T-helper 2 cell treated with Interferon-gamma antibody and Interleukin-4, amounts not matched to agents 100 ng/mL and 5 ng/mL, for 36 hours (primary cell): Measurements from ENCODE around the gene FOXP2. TPM values are rescaled to one million over a fixed set of nuclear protein-coding genes. Genes with fewer than 3 reads are reported as not detected.
"Not testable (repeated sequence)": the region's sequence is repeated elsewhere in the genome, so short reads cannot be mapped to it uniquely, and the experiment has no call there.

Source experiments
- intact Hi-C: fragments of 100-400 bp; cut with micrococcal nuclease; formaldehyde crosslinking; loops from one replicate; pipeline ENCODE4 v1.15.1; 2023
- total RNA-seq: library from RNA; stranded (reverse); gene quantifications from 2 replicates; pipeline ENCODE4 v1.2.3, GENCODE V29; 2022

FOXP2 gene
- total RNA-seq, 1 donor from 2014 or later = not detected

DNA sequence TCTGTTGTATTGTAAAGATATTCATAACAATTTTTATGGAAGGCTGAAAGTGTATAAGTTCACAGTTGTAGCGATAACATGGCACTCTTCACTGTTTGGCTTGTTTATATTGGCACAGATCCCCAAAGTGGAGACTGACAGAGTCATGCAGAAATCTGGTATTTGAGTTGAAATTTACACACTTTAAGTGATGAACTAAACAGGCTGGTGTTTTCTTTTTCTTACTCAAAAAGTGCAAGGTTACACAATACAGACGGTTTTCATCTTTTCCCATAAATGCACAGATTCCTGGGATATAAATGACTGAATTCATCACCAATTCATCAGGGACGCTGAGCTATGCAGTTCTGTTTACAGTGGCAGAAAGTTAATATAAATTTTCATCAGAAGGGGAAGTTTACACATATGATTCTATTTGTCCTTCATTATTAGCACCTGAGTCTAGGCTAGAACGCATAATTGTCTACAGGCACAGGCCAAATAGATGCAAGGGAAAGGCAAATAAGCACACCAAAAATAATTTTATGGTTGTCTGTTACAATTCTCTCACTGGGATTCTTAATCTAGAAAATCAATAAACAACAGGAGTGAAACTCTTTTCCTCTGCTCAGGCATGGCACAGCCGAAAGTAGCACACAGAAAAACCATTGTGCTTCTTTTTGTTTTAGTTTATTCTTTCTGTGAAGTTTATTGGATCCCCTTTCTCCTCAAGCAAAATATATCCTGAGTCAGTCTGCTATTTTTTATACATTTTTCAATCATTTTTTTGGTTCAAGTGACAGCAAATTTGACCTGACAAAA, 88.0 kb downstream of the FOXP2 start:
- intact Hi-C loops = no loop called here

DNA sequence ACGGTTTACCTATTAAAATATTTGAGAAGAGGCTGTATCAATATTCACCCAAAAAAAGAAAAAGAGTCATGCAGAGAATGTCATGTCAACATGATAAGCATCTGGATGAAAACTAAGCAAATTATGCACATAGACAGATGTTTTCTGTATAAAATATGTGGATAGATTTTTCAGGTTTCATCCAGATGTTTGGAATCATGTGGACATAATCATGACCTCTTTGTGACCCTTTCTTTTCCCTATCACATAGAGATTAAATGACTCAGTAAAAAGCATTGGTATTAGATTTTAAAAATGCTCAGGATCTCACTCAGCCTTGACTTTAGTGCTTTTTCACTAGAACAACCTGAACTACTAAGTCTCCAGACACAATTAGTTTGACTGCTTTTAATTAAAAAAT, 90.0 kb downstream of the FOXP2 start:
- intact Hi-C loops = no loop called here

DNA sequence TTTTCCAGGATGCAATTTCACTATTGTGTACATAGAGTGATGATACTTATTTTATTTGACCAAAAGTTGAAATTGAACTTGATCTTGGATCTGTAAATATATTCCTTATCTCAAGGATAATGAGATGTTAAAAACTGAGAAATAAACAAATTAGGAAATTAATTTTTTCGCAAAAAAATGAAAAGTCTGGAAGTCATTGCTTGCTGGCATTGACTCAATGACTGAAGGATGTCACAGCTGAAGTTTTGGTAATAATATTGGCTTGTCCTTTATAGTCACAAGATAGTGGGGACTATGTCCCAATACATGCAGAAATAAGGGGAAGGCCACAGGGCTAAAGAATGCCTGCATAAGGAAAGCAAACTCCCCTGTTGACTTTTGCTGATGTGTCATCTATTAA, 92.8 kb downstream of the FOXP2 start:
- intact Hi-C loops = no loop called here

DNA sequence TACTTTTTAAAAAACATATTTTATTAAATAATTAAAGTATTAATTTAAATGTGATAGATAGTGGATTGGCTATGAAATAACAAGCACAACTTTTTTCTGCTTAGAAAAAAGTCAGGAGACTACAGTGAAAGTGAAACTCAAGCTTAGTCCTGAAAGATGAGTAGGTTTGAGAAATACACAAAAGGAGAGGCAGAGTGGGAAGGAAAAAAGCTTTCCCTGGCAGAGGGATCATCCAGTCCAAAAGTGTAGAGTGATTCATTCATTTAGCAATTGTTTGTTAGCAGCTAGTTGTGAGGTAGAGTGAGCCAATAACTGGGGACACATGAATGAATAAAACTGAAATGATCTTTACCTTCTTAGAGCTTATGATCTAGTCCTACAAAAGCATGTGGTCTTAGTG, 93.5 kb downstream of the FOXP2 start:
- intact Hi-C loops = no loop called here

DNA sequence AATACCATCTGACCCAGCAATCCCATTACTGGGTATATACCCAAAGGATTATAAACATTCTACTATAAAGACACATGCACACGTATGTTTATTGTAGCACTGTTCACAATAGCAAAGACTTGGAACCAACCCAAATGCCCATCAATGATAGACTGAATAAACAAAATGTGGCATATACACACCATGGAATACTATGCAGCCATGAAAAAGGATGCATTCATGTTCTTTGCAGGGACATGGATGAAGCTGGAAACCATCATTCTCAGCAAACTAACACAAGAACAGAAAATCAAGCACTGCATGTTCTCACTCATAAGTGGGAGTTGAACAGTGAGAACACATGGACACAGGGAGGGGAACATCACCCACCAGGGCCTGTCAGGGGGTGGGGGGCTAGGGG, 96.2 kb downstream of the FOXP2 start:
- intact Hi-C loops = not testable (repeated sequence)

DNA sequence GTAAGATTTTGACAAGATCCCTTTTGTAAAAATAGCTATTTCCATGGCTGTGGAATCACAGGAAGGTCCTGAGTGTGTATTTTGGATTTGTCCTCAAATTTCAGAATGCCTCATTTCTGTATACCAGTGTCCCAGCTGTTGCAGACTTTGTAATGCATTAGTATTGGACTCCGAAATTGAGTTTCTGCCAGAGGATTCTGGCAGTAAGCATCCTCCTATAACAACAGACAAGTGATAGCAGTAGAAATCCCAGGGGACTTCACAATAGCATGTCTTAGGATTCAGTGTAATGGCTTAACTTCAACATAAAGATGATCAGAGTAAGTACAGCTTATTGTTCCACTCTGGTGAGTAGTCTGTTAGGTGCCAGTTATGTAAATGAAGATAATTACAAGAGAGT, 104.6 kb downstream of the FOXP2 start:
- intact Hi-C loops = no loop called here

DNA sequence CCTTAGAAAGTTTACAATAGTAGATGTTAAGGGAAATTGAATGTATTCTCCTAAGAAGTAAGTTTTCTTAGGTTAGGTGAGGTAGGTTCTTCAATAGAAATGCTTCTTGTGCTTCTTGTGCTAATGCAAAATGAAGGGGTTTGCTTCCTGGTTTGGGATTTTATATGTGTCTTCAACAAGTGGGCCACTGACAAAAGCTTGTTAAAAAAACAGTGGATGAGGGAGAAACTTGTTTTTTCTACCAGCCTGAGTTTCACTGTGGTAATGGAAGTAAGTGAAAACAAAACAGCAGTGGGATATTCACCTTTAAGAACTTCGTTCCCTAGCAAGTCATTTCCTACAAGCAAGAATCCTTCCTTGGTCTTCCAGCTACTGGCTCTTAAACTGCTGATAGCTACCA, 107.5 kb downstream of the FOXP2 start:
- intact Hi-C loops = no loop called here

DNA sequence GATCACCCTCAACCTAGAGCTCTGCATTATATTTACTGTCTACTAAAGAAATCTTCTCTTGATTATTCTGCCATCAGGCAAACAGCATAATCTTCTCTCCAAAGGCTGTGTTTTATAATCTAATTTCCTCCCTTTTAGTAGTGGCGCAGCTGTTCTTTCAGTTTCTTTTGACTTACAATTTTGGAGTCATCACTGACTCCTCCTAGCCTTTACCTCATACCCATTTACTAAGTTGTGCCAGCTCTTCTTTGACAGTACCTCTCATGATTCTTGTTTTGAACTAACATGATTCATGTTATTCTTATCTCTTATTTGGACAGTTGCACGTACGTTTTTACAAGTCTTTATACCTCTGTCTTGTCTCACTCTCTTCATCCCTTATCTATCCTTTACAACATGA, 113.0 kb downstream of the FOXP2 start:
- intact Hi-C loops = no loop called here

DNA sequence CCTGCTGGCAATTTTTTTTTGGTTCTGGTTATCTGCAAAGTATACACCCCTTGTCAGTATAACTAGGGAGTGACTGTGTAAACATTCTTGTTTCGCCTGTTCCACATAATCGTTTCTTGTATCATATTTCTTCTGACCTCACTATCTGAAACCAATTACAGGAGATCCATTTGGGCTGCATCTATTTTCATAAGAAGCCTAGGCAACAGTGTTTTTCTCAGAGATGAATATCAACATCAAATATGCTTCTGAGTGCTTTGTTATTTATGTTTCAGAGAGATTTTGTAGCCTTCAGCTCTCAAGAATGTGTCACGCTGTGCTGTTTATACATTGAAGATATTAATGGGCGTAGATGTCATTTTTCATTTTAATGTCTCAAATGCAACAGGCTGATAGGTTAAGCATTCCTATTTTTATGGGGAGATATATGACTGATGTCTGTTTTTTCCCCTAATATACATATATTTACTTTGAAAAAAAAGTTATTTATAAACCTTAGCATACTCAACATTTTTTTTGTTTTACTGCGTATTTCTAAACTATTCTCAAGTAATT, 115.5 kb downstream of the FOXP2 start:
- intact Hi-C loops = no loop called here

DNA sequence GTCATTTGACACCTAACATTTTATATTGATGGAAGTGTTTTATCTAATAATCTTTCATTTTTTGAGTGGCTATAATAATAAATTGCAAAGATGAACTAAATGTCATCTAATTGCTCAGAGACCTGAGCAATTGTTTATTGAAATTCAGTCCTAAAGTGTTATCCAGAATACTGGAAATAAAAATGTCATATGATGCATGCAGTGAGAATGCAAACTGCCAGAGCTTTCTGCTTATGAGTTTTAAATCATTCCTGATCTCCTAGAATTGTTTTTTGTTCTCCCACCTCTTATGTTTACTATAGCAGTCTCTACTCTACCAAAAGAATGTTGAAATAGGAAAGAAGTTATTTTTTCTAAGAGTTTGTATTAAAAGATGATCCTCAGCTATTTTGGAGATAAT, 116.7 kb downstream of the FOXP2 start:
- intact Hi-C loops = no loop called here

DNA sequence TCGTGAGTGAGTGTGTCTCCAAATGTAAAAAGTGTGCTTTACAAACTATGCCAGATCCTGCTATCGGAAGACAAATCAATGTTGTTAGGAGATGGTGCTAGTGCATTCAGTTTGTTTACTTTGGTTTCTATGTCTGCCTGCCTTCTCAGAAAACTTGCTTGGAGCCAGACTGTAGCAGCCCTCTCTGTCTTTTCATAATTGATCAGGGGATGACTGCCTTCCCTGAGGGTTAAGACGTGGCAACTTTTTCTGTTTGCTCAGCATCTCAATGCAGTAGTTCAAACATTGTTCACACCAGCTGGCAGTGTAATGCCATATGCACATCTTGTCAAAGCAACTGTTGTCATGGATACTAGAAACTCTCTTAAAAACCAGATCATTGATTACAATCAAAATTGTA, 118.5 kb downstream of the FOXP2 start:
- intact Hi-C loops = no loop called here

DNA sequence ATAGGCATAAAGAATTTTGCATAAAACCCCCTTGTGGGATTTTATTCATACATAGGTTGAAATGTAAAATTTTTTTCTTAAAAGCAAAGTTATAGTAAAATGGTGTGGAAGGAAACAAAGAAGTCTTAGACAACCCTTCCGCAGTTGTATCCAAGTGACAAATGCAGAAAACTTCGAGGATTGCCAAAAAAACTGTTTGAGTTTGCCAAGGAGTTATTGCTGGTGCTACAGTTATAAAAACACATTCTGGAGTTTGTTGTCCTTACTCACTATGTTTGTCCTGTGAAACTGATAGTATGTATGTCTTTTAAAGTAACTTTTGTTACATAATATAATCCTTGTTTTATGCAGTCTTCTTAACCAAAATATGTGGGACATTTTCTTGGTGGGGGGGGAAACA, 120.3 kb downstream of the FOXP2 start:
- intact Hi-C loops = no loop called here

DNA sequence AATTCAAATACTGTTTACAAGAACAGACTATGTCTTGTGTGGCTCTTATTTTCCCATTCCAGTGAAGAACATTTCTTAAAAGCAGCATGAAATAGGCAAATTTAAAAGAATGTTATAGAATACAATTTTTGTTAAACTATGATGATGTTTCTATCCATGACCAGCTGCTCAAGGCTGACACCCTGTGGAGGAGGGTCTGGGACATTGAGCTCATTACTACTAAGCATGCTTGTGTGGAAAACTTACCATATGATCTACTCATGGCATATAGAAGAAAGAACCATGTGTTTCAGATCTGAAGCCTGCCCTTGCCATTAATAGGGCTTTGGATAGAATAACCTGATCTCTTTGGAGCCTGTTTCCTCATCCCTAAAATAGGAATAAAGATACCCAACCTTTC, 125.0 kb downstream of the FOXP2 start:
- intact Hi-C loops = no loop called here

DNA sequence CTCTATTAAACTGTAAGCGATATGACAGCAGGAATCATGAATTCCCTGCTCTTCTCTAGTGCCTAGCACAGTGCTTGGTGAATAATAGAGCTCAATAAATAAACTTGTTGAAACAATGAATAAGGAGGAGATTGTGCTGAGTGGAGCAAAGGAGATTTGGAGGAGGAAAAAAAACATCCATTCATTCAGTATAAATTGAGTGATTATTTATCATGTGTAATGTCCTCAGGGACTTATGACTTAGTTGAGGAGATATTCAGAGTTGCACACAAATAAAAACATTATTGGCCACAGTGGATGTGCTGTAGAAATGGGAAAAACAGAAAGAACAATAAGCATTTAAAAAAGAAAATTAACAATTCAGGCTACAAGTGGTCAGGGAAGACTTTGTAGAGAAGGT, 125.7 kb downstream of the FOXP2 start:
- intact Hi-C loops = no loop called here

DNA sequence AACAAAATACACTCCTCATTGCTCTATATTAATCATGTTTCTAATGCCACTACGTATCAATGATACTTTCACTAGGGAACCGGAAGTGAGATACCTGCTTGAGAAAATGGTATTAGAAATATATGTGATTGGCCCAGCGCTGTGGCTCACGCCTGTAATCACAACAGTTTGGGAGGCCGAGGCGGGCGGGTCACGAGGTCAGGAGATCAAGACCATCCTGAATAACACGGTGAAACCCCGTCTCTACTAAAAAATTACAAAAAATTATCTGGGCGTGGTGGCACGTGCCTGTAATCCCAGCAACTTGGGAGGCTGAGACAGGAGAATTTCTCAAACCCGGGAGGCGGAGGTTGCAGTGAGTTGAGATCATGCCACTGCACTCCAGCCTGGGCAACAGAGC, 132.7 kb downstream of the FOXP2 start:
- intact Hi-C loops = not testable (repeated sequence)

DNA sequence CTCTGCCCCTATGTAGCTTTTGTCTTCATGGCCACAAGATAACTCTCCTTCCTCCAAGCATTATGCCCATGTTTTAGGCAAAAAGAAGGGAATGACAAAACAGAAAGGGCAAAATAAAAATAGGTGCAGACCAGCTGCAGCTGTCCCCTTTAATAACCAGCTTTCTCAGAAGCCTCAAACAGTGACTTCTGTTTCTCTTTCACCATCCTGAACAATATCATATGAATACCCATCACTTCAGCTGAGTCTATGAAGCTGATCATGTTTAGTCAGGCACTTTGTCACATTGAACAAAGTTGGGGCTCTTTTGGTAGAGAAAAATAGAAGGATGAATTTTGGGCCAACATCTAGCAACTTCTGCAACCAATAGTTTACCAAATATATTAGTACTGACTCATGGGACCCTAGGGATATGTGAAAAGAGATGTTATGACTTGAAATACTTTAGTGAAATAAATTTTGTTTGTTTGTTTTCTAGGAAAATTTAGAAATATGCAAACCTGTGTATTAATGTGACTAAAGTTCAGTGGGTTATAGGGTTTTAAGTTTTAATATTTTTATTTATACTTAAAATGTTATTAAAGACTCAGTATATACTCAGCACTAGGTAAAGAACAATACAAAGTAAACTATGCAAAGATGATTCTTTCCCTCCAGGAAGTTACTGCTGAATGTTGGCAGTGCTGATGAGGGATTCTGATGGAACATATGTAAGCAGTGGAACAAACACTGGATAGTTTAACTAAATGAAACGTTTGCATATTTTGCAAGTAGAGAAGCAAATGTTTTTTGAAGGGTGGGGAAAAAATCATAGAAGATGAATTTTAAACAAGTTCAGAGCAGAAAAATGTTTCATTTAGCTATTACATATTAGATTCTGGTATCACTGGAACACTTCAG, 133.7 kb downstream of the FOXP2 start:
- intact Hi-C loops = no loop called here

DNA sequence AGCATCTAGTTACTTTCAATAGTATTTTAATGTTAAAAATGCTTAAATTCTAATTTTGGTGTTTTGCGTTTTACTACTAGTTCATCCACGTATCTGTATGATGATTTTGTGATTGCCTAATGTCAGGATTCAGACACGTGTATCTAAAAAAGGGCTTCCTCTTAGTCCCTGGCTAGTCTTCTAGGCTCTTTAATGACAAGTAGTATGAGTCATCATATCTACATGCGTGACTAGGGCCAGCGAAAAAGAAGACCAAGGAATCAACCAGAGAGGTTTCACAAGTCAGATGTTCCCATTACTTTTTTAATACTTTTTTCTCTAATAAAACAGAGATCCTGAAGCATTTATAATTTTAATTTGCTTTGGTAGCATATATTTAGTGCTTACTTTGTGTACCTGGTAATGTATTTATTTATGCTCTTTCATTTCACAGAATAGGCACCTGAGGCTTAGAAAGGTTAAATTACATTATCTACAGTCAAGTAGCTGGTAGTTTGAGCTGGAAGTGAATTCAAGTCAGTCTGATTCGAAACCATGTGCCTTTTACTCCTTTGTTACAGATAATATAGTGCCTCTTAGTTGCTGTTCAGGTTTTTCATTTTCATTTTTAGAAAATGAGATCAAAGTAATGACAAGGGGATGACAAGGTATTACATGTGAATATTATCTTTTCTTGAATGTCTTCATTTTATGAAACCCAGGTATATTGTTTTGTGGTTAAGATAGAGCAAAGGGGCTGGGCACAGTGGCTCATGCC, 140.3 kb downstream of the FOXP2 start:
- intact Hi-C loops = no loop called here

DNA sequence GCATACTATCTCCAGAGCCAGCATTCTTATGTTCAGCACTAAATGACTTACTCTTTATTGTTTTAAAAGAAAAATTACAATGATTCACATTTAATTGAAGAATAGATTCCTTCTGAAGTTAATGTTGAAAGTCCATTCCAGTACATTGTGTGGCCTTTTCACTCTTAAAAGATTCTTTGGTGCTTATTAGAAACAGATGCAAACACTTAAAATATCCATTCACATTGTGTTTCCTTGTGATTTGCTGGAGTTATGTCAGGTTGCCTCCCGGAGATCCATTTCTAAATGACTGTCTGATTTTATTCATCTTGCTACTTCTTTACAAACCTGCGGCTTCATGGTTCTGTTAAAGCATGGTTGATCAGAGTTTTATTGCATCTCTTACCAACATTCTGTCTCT, 152.8 kb downstream of the FOXP2 start:
- intact Hi-C loops = no loop called here

DNA sequence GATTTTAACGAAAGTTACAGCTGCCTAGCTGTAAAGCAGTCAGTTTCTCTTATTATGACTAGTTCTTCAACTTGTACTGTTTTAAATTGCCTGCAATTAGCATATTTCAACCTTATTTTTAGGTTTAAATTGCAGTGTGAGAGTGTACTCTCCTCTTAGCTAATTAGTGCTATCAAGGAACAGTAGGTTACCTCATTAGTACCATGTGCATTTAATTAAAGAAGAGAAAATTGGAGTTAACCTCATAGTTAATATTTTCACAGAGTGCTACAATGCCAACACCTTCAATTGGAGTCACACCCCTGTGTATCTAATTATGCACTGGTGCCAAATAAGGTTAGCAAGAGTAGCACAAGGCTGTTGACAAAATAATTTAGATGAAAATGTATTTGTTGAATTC, 154.6 kb downstream of the FOXP2 start:
- intact Hi-C loops = no loop called here

DNA sequence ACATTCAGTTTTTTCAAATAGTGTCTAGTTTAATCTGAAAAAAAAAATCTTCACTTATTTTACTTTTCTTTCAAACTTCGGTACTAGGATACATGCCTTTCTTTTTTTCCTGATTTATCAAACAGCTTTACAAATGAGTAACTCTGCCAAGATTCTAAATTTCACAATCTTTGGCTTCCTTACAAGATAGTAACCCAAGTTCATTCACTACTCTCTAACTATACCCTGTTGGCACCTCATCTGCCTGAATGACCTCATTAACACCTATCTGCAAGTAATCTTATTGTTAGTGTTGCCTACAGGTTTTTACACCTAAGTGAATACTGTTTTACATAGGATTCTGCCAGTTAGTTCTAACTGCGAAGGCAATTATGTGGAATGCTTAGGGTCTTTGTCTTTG, 159.8 kb downstream of the FOXP2 start:
- intact Hi-C loops = no loop called here

DNA sequence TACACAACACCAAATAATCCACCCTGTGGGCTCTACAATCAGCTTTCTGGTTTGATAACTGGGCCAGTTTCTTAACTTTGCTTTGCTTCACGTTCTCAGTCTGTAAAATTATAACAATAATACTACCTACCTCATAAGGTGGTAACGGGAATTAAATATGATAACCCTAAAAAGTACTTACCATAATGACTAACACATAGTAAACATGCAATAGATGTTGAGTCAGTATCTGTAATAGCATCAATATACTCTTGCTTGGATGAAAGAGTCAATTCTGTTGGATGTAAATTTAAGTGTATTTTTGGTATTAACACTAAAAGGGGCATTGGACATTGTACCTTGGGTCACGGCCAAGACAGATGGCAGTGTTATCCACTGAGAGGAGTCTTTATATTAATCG, 160.5 kb downstream of the FOXP2 start:
- intact Hi-C loops = no loop called here

DNA sequence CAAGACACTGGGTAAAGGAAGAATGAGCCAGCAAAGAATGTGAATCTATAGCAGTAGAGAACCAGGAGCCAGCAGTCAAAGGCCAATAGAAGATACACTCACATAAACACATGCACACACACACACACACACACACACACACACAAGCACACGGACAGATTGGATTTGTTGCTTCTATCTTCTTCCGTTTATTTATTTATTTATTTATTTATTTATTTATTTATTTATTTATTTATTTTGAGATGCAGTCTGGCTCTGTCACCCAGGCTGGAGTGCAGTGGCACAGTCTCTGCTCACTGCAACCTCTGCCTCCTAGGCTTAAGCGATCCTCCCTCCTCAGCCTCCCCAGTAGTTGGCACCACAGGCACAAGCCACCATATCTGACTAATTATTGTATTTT, 166.3 kb downstream of the FOXP2 start:
- intact Hi-C loops = not testable (repeated sequence)
